HG03460 (cell line): ENCODE results near the gene CDH18.

Source experiments
- ATAC-seq: cut with Tn5 transposase; IDR thresholded peaks from one replicate; pipeline ENCODE4 v1.9.1; 2021; ENCODE audit not compliant: unreplicated experiment

CDH18 gene

DNA sequence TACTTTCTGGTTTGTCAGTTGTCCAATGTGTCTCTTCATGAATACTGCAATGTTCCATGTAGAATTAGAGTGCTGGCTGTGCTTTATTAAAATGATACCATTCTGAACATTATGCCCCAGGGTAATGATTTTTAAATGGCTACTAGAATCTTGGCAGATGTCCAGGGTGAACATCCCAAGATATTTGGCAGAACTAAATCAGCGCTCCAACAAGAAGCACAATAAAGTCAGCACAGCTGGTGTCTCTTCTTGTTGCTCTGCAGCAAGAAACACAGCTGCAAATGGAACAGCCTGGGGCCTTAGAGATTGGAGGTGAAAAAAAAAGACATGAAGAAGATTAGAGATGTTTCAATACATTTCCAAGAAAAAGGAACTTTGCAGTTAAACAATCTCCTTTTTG lies 248.3 kb downstream of the CDH18 start:
- no peak for ATAC-seq

DNA sequence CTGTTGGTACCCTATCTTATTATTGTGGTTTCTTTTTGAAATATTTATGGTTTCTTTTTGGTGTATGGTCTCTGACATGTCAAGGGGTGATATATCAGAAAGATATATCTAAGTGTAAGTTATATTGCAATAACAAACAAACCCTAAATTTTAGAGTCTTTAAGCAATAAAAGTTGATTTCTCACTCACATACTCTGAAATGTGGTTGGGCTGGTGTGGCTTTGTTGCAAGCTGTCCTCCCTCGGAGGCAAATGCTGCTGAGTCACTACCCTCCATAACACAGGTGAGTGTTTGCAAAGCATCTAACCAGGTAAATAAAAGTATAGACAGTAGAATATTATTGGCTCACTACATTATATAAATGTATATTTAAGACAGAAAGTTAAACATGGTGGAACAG lies 253.2 kb downstream of the CDH18 start:
- no peak for ATAC-seq

DNA sequence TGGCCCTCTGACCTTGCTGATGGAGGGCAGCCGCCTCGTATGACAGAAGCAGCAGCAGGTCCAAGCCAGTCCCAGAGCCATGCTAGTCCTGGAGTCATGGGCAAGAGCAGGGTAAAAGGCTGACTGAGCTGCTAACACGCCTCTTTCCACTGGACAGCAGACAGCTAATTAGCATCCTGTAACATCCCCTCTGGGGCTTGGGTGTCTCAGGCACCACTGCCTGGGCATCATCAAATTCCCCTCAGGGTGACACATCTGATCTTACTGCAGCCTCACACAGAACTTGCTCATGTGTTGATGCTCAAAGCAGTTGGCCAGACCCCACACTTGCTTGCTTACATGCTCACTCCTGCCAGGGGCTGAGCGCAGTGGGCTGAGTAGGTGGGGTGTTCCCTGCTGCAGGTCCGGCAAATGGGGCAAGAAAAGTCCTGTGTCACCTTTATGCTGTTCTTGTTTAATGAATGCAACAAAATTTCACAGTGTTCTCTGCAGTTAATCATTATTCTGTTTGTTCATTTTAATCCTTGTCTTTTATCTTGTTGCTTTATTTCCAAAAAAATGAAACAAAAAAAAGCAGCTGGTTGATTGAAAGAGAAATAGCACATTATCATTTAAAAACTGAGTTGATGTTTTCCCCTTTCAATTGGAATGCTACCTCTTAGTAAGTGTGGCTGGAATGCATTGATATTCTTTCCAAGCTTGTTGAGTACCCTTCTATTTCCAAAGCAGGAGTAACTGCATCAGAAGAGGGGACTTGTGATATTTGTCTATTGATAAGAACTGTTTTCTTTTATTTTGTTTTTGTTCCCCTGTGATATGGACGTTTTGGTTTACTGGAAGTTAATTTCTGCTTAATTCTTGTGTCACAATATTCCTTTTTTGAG lies 254.1 kb downstream of the CDH18 start:
- ATAC-seq, result no peak

DNA sequence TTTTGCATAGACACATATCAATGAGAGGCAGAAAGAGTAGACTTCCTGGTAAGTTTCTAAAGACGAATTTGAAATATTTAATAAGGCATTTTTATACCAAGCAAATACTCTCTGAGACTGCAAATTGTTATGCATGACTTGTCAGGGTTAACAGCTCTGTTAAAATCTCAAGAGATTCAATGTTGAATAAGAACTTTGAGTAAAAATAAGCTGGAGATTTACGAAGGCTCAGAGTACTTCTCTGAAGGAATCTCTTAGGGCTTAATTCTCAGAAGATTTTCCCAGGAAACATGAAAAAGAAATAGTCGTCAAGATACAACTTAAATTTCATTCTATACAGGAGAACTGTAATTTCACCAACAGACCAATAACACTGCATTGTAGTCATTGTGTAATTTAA lies 259.4 kb downstream of the CDH18 start:
- ATAC-seq, result no peak

DNA sequence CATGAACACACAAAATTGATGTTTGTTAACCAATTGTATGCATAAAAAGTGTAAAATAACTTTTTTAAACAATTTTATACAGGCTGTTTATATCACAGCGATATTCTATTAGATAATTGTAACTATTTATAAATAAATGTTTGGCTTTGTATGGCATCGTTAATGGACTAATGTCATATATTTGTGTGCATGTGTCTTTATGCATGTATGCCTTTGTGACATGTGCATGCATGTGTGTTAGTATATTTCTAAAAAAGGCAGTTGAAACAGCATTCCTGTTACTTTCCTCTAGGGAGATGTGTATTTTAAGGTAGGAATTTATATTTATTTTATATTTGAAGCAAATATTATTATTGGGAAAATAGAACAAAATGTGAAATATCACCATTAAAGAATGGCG lies 268.9 kb downstream of the CDH18 start:
- ATAC-seq, result no peak

DNA sequence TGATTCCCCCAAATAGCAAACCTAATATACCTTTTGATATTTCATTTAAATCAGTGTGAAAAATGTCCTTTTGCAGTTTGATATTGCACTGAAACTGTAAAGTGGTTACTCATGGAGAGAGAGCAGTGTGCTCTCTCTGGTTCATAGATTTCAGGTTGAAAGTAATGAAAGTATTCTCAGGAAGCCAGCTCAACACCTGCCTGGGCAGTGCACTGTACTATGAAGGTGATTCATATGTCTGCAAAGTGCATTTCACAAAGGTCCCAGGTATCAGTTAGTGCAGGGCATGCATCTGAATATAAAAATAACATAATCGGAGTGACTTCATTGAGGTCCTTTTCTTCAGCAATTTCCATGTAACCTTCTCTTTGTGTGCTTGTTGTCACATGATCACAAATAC lies 274.3 kb downstream of the CDH18 start:
- ATAC-seq, result no peak

DNA sequence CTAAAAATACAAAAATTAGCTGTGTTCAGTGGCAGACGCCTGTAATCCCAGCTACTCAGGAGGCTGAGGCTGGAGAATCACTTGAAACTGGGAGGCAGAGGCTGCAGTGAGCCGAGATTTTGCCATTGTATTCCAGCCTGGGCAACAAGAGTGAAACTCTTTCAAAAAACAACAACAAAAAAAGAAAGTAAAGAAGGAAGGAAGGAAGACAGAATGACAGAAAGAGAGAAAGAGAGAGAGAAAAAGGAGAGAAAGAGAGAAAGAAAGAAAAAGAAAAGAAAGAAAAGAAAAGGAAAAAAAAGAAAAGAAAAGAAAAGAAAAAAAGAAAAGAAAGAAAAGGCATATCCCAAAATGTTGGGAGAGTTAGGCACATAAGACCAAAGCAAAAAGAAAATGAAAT lies 278.6 kb downstream of the CDH18 start:
- no peak for ATAC-seq

DNA sequence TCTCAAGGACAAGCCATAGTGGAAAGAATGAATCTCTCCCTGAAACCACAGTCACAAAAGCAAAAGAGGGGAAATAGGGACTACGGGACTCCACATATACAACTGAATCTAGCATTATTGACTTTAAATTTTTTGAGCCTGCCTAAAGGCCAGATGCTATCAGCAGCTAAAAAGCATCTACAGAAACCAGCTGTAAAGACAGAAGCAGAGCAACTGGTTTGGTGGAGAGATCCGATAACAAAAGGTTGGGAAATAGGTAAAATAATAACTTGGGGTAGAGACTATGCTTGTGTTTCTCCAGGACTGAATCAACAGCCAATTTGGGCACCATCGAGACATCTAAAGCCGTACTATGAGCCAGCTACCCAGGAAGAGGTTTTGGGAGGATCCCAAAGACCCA lies 281.2 kb downstream of the CDH18 start:
- no peak for ATAC-seq

DNA sequence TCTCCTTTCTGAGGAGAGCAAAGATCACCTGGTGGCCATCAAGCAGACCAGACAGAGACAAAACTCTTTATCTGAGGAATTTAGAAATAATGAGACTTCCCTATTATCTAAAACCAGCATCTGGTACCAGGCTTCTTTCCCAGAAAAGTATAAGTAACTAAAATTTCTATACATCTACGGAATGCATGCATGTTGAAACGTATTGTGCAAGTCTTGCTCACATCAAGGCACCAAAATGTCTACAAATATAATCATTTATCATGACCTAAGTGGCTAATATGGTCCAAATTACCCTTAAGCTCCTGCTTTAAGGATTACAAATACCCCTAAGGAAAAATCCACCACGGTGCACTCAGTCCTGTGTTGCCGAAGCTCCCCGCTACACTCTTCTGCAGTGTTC lies 286.3 kb downstream of the CDH18 start:
- no peak for ATAC-seq

DNA sequence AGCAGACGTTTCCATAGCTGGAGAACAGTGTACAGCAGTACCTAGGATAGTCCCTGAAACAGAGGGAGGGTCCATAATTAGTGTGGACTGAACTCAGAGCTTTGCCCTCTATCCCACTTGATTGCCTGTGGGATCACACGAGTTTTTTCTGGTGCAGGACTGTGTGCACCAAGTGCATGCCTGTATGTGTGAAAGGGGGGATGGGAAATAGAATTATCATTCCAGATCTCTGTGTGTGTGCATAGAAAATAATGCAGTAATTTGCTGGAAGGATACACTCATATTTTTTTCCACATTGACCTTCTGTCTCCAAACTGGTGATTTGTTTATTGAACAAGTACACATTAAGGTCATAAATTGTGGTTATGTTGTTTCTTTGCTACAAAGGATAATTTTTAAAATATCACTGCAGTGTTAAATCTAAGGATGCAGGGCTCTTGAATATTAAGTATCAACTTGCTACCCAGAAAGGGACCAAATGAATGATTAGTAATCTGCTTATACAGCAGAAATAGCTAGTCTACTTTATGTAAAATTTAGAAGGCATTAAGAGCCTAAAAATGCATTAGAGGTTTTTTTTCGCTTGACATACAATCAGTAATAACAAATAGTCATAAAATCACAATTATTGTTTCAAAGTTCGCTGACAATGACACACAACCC lies 292.9 kb downstream of the CDH18 start:
- ATAC-seq, result no peak

DNA sequence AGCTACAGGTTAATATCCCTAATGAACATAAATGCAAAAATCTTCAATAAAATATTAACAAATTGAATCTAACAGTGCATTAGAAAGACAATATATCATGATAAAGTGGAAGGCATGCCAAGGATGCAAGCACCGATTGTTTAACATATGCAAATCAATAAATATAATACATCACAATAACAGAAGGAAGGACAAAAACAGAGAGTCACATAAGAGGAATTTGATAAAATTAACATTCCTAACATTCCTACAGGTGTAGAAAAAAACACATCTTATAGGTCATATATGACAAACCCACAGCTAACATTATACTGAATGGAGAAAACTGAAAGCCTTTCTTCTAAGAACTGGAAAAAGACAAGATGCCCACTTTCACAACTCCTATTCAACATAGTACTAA lies 297.0 kb downstream of the CDH18 start:
- ATAC-seq, result no peak

DNA sequence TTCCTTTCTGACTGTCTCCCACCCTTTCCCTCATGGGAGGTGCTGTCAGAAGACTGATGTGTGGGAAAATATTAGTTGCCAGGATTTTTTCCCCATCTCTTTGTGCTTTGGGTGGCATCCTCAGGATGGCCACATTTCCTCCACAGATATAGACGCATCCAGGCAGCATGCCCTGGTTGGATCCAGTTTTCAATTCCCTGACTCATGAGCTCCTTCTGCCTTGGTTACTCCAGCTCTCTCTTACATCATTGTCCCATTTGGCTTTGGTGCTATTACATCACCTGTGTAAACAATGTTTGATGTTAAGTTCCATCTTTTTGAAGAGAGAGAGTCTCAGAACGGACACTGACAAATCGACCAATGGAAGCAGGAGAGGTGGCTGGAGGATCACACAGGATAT lies 302.5 kb downstream of the CDH18 start:
- ATAC-seq, result no peak

DNA sequence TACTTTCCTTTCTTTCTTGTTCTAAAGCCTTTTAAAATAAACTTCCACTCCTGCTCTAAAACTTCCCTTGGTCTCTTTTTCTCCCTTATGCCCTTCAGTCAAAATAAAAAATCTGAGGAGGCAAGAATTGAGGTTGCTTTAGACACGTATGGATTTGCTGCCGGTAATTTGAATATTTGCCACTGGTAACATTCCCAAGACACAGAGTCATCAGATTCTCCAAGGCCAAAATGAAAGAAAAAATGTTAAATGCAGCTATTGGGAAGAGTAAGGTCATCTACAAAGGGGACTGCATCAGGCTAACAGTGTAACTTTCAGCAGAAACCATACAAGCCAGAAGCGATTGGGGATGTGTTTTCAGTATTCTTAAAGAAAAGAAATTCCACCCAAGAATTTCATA lies 311.1 kb downstream of the CDH18 start:
- no peak for ATAC-seq

DNA sequence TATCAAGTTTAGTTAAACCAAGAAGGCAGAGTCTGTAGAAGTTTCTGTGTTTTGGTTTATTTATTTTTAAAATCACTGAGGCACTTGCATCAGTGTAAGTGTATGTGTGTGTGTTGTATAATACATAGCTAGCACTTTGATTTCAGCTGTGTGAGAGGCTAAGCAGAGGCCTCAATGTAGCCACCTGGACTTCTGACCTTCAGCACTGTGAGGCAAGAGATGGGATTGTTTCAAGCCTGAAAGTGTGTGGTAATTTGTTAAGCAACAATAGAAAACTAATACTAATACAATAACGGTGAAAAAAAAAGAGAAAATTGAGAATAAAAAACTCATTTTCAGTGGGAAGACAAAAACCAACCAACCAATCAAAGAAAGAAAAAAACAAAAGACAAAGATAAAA lies 327.3 kb downstream of the CDH18 start:
- ATAC-seq, result no peak

DNA sequence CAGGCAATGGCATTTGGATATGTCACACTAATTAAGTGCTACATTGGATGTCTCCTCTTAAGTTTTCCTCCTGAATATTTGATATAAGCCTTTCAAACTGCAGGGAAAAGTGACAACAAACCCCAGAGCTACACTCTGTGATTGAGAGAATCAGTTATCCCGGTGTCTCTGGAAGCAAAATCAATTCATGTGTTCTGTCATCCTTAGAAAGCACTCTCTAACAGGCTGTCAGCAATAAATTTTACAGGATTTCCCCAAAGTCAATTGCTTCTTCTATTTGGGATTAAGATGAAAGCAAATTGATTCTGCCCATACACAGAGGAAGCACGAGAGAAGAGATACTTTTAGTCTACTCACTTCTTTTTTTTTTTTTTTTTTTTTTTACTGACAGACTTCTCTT lies 332.4 kb downstream of the CDH18 start:
- ATAC-seq, result no peak

DNA sequence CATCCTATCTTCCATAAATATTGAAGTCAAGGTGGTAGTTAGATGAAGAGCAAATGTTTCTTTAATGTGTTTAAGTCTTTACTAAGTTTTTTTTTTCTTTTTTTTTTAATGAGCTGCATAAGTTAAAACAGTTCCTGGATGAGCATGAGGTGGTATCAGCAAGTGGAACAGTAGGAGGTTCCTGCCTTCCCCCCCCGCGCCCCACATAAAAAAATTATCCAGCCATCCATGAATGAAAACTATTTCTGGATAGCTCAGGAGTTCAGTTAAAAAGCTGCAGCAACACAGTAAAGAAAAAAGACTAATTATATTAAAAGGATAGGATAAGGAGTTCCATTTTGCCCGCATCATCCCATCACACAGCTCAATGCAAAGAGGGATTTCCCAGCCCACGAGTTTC lies 349.5 kb downstream of the CDH18 start:
- ATAC-seq, result no peak

DNA sequence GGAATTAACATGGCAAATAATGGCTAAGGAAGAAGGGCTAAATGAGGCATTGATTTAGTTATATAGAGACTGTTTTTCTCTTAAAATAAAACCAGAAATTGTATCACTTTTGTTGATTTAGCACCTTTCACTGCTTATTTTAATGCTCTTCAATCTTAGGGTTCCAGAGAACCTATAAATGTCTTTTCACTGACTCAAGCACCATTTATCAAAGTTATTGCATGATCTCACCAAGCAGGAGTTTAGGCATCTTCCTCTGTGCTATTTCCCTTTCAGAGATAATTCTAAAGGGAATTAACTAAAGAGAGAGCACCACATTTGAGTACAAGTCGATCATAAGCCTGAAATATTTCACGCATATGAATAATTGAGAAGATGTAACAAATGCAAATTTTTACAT lies 357.1 kb downstream of the CDH18 start:
- ATAC-seq, result no peak

DNA sequence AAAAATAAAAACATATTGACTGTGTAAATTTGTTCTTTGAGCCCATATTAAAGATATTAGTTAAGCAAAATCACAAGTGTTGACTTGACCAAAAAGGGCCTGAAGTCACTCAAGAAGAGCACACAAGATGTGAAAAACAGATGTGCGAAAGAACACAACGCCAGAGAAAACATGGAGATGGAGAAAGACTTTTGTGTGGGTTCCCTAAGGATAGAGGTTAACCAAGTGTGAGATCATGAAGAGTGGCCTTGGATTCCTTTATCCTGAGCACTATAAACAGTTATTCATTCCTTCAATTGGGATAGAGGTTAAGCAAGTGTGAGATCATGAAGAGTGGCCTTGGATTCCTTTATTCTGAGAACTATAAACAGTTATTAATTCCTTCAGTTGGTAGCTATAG lies 361.8 kb downstream of the CDH18 start:
- no peak for ATAC-seq

DNA sequence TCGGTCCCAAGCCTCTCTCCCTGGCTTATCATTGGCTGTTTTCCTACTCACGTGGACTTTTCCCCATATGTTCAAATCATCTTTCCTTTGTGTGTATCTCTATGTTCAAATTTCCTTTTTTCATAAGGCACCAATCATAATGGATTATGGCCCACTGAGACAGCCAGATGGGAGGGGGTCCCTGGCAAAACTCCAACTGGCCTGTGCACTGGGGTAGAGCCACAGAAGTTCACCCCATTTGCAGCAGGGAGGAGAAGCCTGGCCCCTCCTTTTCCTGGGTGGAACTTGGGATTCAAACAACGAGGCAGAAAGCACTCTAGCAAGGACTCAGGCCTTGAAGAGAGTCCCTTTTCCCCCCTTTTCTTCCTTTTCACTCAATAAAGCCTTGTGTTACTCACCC lies 362.4 kb downstream of the CDH18 start:
- ATAC-seq, result no peak

DNA sequence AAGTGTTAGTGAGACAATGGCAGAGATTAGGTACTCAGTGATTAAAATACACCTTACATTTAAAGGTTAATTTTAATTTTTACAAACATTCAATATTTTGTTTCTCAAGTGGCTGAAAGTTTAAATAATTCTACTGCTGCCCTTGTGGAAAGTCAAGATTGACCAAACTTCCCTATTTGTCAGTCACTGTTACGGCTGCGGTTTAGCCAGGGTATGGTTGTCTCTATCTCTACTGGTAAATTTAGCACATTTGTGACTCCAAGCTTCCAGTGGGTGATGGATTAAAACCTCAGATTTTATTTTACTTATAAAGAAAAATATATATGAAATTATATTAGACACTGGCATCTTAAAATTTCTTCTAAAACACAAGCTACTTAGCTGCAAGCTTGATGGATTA lies 368.4 kb downstream of the CDH18 start:
- no peak for ATAC-seq

DNA sequence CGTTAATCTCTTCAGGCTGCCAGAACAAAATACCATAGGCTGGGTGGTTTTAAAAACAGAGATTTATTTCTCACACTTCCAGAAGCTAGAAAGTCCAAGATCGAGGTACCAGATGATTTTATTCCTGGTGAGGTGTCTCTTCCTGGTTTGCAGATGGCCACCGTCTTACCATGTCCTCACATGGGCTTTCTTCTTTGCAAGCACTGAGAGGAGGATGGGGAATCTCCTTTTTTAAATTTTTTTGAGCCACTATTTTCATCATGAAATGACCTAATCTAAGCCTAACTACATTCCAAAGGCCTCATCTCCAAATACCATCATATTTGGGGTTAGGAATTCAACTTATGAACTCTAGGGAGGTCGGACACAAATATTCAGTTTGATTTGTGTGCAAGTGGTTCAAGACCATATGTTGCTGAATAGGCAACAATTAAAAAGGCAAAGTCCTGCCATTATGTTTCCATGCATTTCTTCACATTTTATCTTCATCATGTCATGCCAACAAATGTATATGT lies 371.2 kb downstream of the CDH18 start:
- no peak for ATAC-seq

DNA sequence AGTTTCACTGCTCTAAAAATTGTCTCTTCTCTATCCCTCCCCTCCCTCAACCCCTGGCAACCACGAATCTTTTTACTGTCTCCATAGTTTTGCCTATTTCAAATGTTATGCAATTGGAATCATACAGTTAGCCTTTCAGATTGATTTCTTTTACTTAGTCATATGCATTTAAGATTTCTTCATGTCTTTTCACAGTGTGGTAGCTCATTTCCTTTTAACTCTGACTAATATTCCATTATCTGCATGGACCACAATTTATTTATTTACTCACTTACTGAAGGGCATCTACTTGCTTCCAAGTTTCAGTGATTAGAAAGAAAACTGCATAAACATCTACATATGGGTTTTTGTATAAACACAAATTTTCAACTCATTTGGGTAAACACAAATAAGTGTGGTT lies 372.3 kb downstream of the CDH18 start:
- ATAC-seq, result no peak

DNA sequence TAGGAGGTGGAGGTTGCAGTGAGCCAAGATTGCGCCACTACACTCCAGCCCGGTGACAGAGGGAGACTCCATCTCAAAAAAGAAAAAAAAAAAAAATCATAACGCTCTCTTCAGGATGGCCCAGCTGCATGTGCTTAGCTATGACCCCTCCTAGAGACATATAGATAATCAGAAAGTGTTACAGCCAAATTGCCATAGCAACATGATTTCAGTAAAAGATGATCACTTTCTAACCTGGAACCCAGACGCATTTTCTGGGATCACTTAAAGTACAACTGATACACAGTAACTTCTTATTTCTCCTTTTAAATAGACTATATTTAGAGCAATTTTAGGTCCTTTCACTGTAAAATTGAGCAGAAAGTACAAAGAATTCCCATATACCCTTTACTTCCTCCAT lies 372.9 kb downstream of the CDH18 start:
- ATAC-seq, result no peak
